Endothelial cell (in vitro differentiated cells): ENCODE results near the gene RAB11A. TPM values are rescaled to one million over a fixed set of nuclear protein-coding genes. Genes with fewer than 3 reads are reported as not detected.

Experiments used
- DNase-seq: peaks from one replicate; pipeline ENCODE4 v3.0.0; 2021; ENCODE audit warnings: low spot score
- H3K27ac Mint-ChIP-seq: one replicate; pipeline ENCODE4 v1.8.0; 2021; ENCODE audit warnings: mixed read lengths, inconsistent platforms; ENCODE audit not compliant: unreplicated experiment
- H3K27me3 Mint-ChIP-seq: one replicate; pipeline ENCODE4 v1.8.0; 2021; ENCODE audit warnings: mild to moderate bottlenecking, moderate library complexity, mixed read lengths, inconsistent platforms; ENCODE audit not compliant: unreplicated experiment
- H3K36me3 Mint-ChIP-seq: one replicate; pipeline ENCODE4 v1.8.0; 2021; ENCODE audit warnings: mild to moderate bottlenecking, low read depth, mixed read lengths, inconsistent platforms; ENCODE audit not compliant: unreplicated experiment
- H3K4me1 Mint-ChIP-seq: one replicate; pipeline ENCODE4 v1.8.0; 2021; ENCODE audit warnings: mild to moderate bottlenecking, mixed read lengths, inconsistent platforms; ENCODE audit not compliant: unreplicated experiment
- H3K4me3 Mint-ChIP-seq: one replicate; pipeline ENCODE4 v1.8.0; 2021; ENCODE audit warnings: mild to moderate bottlenecking, mixed read lengths, inconsistent platforms; ENCODE audit not compliant: unreplicated experiment
- H3K9me3 Mint-ChIP-seq: one replicate; pipeline ENCODE4 v1.8.0; 2021; ENCODE audit warnings: mixed read lengths, inconsistent platforms; ENCODE audit not compliant: unreplicated experiment
- CTCF ChIP-seq: fragments of 200-600 bp; sonication (generic); IDR thresholded peaks from one replicate; pipeline ENCODE4 v1.5.0; 2021; ENCODE audit warnings: antibody characterized with exemption; ENCODE audit not compliant: unreplicated experiment
- total RNA-seq: library from RNA; stranded (reverse); fragmentation: NEBNext Ultra II Directional; extraction: Animal tissue kit (Norgen Biotek cat#: 25700); gene quantifications from one replicate; pipeline ENCODE4 v1.2.1, GENCODE V29; 2021; ENCODE audit not compliant: unreplicated experiment

Gene RAB11A
- total RNA-seq, 1 donor from 2014 or later, result 482 TPM

GRCh38 chr15:65885668-65886218 lies 16.5 kb downstream of the RAB11A start:
- Mint-ChIP-seq H3K36me3 (peaks cover 28% of the 10 kb centered on the region), H3K27me3 (no peaks in the 10 kb centered on the region), H3K27ac (peak overlapping the region; percentile 10), H3K9me3 (no peaks in the 10 kb centered on the region), H3K4me3 (no peak overlapping the region), H3K4me1 (peaks cover 18% of the 10 kb centered on the region)
- TF ChIP-seq CTCF, result no peak
- DNase-seq, result no peak

- Mint-ChIP-seq H3K27ac (no peak overlapping the region), H3K4me3 (no peak overlapping the region), H3K27me3 (no peaks in the 10 kb centered on the region), H3K4me1 (peaks cover 6% of the 10 kb centered on the region), H3K36me3 (peaks cover 30% of the 10 kb centered on the region), H3K9me3 (no peaks in the 10 kb centered on the region)
- no peak for DNase-seq
- no peak for TF ChIP-seq CTCF
Observed at GRCh38 chr15:65887565-65887964, 18.3 kb downstream of the RAB11A start.

GRCh38 chr15:65888981-65889380 lies 19.7 kb downstream of the RAB11A start:
- Mint-ChIP-seq H3K4me3 (no peak overlapping the region), H3K27ac (no peak overlapping the region), H3K4me1 (no peaks in the 10 kb centered on the region), H3K9me3 (no peaks in the 10 kb centered on the region), H3K36me3 (peaks cover 21% of the 10 kb centered on the region), H3K27me3 (no peaks in the 10 kb centered on the region)
- no peak for DNase-seq
- TF ChIP-seq CTCF, result no peak

GRCh38 chr15:65893060-65893459 lies 23.8 kb downstream of the RAB11A start:
- no peak for DNase-seq
- H3K36me3 Mint-ChIP-seq, result peaks cover 20% of the 10 kb centered on the region
- H3K27me3 Mint-ChIP-seq, result no peaks in the 10 kb centered on the region
- no peak for TF ChIP-seq CTCF
- H3K27ac Mint-ChIP-seq, result no peak overlapping the region
- no peaks in the 10 kb centered on the region for H3K4me1 Mint-ChIP-seq
- H3K4me3 Mint-ChIP-seq, result no peak overlapping the region
- no peaks in the 10 kb centered on the region for H3K9me3 Mint-ChIP-seq

GRCh38 chr15:65896236-65896635 lies 26.9 kb downstream of the RAB11A start:
- DNase-seq, result no peak
- Mint-ChIP-seq H3K9me3 (no peaks in the 10 kb centered on the region), H3K36me3 (peaks cover 34% of the 10 kb centered on the region), H3K4me3 (no peak overlapping the region), H3K4me1 (no peaks in the 10 kb centered on the region), H3K27me3 (no peaks in the 10 kb centered on the region), H3K27ac (no peak overlapping the region)
- no peak for TF ChIP-seq CTCF
